Liver (tissue), 3 donors: ENCODE data around the gene DDX23.

ENCODE experiments used
- CTCF ChIP-seq: fragments of 150-350 bp; IDR thresholded peaks from 2 replicates; pipeline ENCODE4 v1.5.1; 2017; ENCODE audit warnings: improper control_type of control experiment, low read depth, low read length; ENCODE audit not compliant: missing input control
- FOXA1 ChIP-seq: IDR thresholded peaks from 2 replicates; pipeline ENCODE4 v1.6.1; 2016; ENCODE audit warnings: antibody characterized with exemption
- GABPA ChIP-seq, 2 donors: IDR thresholded peaks in 1 of 2; conservative IDR thresholded peaks in 1 of 2; 2 replicates each; pipeline ENCODE4 v1.6.1; 2016; ENCODE audit warnings: antibody characterized with exemption in 2 of 2, mild to moderate bottlenecking in 1 of 2, moderate library complexity in 1 of 2
- HNF4G ChIP-seq: IDR thresholded peaks from 2 replicates; pipeline ENCODE4 v1.6.1; 2016; ENCODE audit warnings: antibody characterized with exemption
- JUND ChIP-seq, 2 donors: IDR thresholded peaks; 2 replicates each; pipeline ENCODE4 v1.6.1; 2016; ENCODE audit warnings: antibody characterized with exemption in 2 of 2
- MAX ChIP-seq: IDR thresholded peaks from 2 replicates; pipeline ENCODE4 v1.6.1; 2016; ENCODE audit warnings: antibody characterized with exemption
- SP1 ChIP-seq: IDR thresholded peaks from 2 replicates; pipeline ENCODE4 v1.6.1; 2018; ENCODE audit warnings: antibody characterized with exemption, mild to moderate bottlenecking
- TAF1 ChIP-seq: conservative IDR thresholded peaks from 2 replicates; pipeline ENCODE4 v1.6.1; 2016; ENCODE audit warnings: antibody characterized with exemption, mild to moderate bottlenecking
- YY1 ChIP-seq: IDR thresholded peaks from 2 replicates; pipeline ENCODE4 v1.6.1; 2016; ENCODE audit warnings: antibody characterized with exemption, mild to moderate bottlenecking
- ZBTB33 ChIP-seq: IDR thresholded peaks from 2 replicates; pipeline ENCODE4 v1.6.1; 2016; ENCODE audit warnings: antibody characterized with exemption
- donor health status: healthy.
- donor health status: healthy.

GRCh38 chr12:48838048-48838447 lies 13.9 kb downstream of the DDX23 start:
- TF ChIP-seq CTCF (no peak), MAX (no peak), ZBTB33 (no peak), SP1 (no peak), JUND (IDR thresholded peaks at IDR 0.05) (no peak), YY1 (no peak), TAF1 (no peak), FOXA1 (no peak), HNF4G (no peak), GABPA (IDR thresholded peaks at IDR 0.05 in 1 of 2, conservative IDR thresholded peaks at IDR 0.05 in 1 of 2) (no peak)
